ENCODE measurements around the gene TMEM255B.
"Not testable (repeated sequence)": the region's sequence is repeated elsewhere in the genome, so short reads cannot be mapped to it uniquely, and the experiment has no call there.

The TMEM255B gene

GRCh38 chr13:113758651-113759524 is at the start of gene TMEM255B:
Gene TMEM255B (plus strand): TSS chr13:113759226. CDS start chr13:113759270, 44 bp downstream.
- Mint-ChIP-seq H3K27me3 (peaks cover 71% of the 10 kb centered on the region), H3K4me3 (peak within 1 kb of the TSS; percentile 83), H3K4me1 (peaks cover 19% of the 10 kb centered on the region), H3K9me3 (peaks cover 1% of the 10 kb centered on the region), H3K27ac (peak within 1 kb of the TSS; percentile 4), H3K36me3 (no peaks in the 10 kb centered on the region)
- peak; percentile 85 for DNase-seq
- CTCF ChIA-PET: no interaction called here

GRCh38 chr13:113722921-113723320 is 36.1 kb upstream of the TMEM255B start:
- Mint-ChIP-seq H3K9me3 (peaks cover 6% of the 10 kb centered on the region), H3K36me3 (no peaks in the 10 kb centered on the region), H3K4me3 (no peak overlapping the region), H3K27me3 (peaks cover 12% of the 10 kb centered on the region), H3K27ac (peak overlapping the region; percentile 73), H3K4me1 (peaks cover 9% of the 10 kb centered on the region)
- CTCF ChIA-PET: no interaction called here
- no peak for DNase-seq

GRCh38 chr13:113723410-113724015 is 35.5 kb upstream of the TMEM255B start:
- CTCF ChIA-PET: no interaction called here
- Mint-ChIP-seq H3K27me3 (peaks cover 15% of the 10 kb centered on the region), H3K36me3 (no peaks in the 10 kb centered on the region), H3K4me3 (no peak overlapping the region), H3K9me3 (peaks cover 8% of the 10 kb centered on the region), H3K27ac (peak overlapping the region; percentile 73), H3K4me1 (peaks cover 9% of the 10 kb centered on the region)
- DNase-seq: no peak

- Mint-ChIP-seq H3K4me1 (peaks cover 9% of the 10 kb centered on the region), H3K9me3 (peaks cover 9% of the 10 kb centered on the region), H3K27ac (peak overlapping the region; percentile 89), H3K36me3 (no peaks in the 10 kb centered on the region), H3K27me3 (peaks cover 22% of the 10 kb centered on the region), H3K4me3 (peak overlapping the region; percentile 64)
- CTCF ChIA-PET: interaction anchor here (1.0 kb wide), 1 partner anchor 74 kb away, joined by 4 read pairs; no protein-coding TSS in a partner anchor
- no peak for DNase-seq
These were observed 34.8 kb upstream of the TMEM255B start for GRCh38 chr13:113724016-113724758.

GRCh38 chr13:113724780-113725315 is 34.2 kb upstream of the TMEM255B start:
- Mint-ChIP-seq H3K27ac (peak overlapping the region; percentile 89), H3K4me3 (peak overlapping the region; percentile 64), H3K4me1 (peaks cover 9% of the 10 kb centered on the region), H3K9me3 (peaks cover 9% of the 10 kb centered on the region), H3K36me3 (no peaks in the 10 kb centered on the region), H3K27me3 (peaks cover 28% of the 10 kb centered on the region)
- DNase-seq: peak; percentile 87
- CTCF ChIA-PET: interaction anchor here (1.0 kb wide), 1 partner anchor 74 kb away, joined by 4 read pairs; no protein-coding TSS in a partner anchor

- peak overlapping the region; percentile 64 for H3K4me3 Mint-ChIP-seq
- H3K4me1 Mint-ChIP-seq, H3K36me3 Mint-ChIP-seq, H3K9me3 Mint-ChIP-seq: not testable (repeated sequence)
- peak; percentile 65 for DNase-seq
- H3K27ac Mint-ChIP-seq: peak overlapping the region; percentile 89
- CTCF ChIA-PET: interaction anchor here (1.0 kb wide), 1 partner anchor 75 kb away, joined by 4 read pairs; no protein-coding TSS in a partner anchor
- H3K27me3 Mint-ChIP-seq: peaks cover 35% of the 10 kb centered on the region
These were observed 33.5 kb upstream of the TMEM255B start for GRCh38 chr13:113725329-113726105.

- H3K4me1 Mint-ChIP-seq, H3K9me3 Mint-ChIP-seq, CTCF ChIA-PET, H3K36me3 Mint-ChIP-seq: not testable (repeated sequence)
- DNase-seq: peak; percentile 38
- peaks cover 42% of the 10 kb centered on the region for H3K27me3 Mint-ChIP-seq
- H3K4me3 Mint-ChIP-seq: peak overlapping the region; percentile 48
- H3K27ac Mint-ChIP-seq: peak overlapping the region; percentile 78
These were observed 32.8 kb upstream of the TMEM255B start for GRCh38 chr13:113726106-113726821.

GRCh38 chr13:113726961-113727411 is 32.0 kb upstream of the TMEM255B start:
- Mint-ChIP-seq H3K9me3 (peaks cover 9% of the 10 kb centered on the region), H3K27me3 (peaks cover 50% of the 10 kb centered on the region), H3K36me3 (no peaks in the 10 kb centered on the region), H3K4me1 (peaks cover 9% of the 10 kb centered on the region), H3K4me3 (peak overlapping the region; percentile 43), H3K27ac (peak overlapping the region; percentile 55)
- no peak for DNase-seq
- CTCF ChIA-PET: no interaction called here

- Mint-ChIP-seq H3K9me3 (peaks cover 12% of the 10 kb centered on the region), H3K4me3 (no peak overlapping the region), H3K4me1 (peaks cover 6% of the 10 kb centered on the region), H3K27me3 (peaks cover 55% of the 10 kb centered on the region), H3K27ac (no peak overlapping the region), H3K36me3 (no peaks in the 10 kb centered on the region)
- CTCF ChIA-PET: interaction anchor here (1.2 kb wide), 1 partner anchor 499 kb away, joined by 3 read pairs; no protein-coding TSS in a partner anchor
- DNase-seq: no peak
These were observed 30.4 kb upstream of the TMEM255B start for GRCh38 chr13:113728571-113729054.

GRCh38 chr13:113729187-113730019 is 29.6 kb upstream of the TMEM255B start:
- Mint-ChIP-seq H3K4me1 (peaks cover 3% of the 10 kb centered on the region), H3K4me3 (no peak overlapping the region), H3K27me3 (peaks cover 55% of the 10 kb centered on the region), H3K9me3 (peaks cover 20% of the 10 kb centered on the region), H3K36me3 (no peaks in the 10 kb centered on the region), H3K27ac (no peak overlapping the region)
- CTCF ChIA-PET: interaction anchor here (1.2 kb wide), 1 partner anchor 498 kb away, joined by 3 read pairs; no protein-coding TSS in a partner anchor
- DNase-seq: no peak

- Mint-ChIP-seq H3K27me3 (peaks cover 46% of the 10 kb centered on the region), H3K4me1 (no peaks in the 10 kb centered on the region), H3K36me3 (no peaks in the 10 kb centered on the region), H3K4me3 (no peak overlapping the region), H3K27ac (no peak overlapping the region), H3K9me3 (peaks cover 22% of the 10 kb centered on the region)
- CTCF ChIA-PET: no interaction called here
- no peak for DNase-seq
These were observed 28.8 kb upstream of the TMEM255B start for GRCh38 chr13:113730258-113730691.

- DNase-seq: no peak
- H3K9me3 Mint-ChIP-seq: peaks cover 22% of the 10 kb centered on the region
- H3K27me3 Mint-ChIP-seq: peaks cover 46% of the 10 kb centered on the region
- H3K4me1 Mint-ChIP-seq: no peaks in the 10 kb centered on the region
- CTCF ChIA-PET: interaction anchor here (0.8 kb wide), 1 partner anchor 10 kb away, joined by 3 read pairs; no protein-coding TSS in a partner anchor
- H3K27ac Mint-ChIP-seq: no peak overlapping the region
- no peaks in the 10 kb centered on the region for H3K36me3 Mint-ChIP-seq
- no peak overlapping the region for H3K4me3 Mint-ChIP-seq
These were observed 28.2 kb upstream of the TMEM255B start for GRCh38 chr13:113730831-113731191.

Measured in activated naive CD4-positive, alpha-beta T cell treated with anti-CD3 and anti-CD28 coated beads, Interleukin-2, amount 10 ng/mL, durations not matched to agents 7 days and 5 days (primary cell).